OCI-LY1 (cell line): Measurements from ENCODE around the gene TLX3.

Experiments
- H2AFZ ChIP-seq: fragments of 200-600 bp; sonication (generic), shearing (Covaris generic); 2 replicates; pipeline ENCODE4 v1.6.0; 2014; ENCODE audit warnings: antibody characterized with exemption, mild to moderate bottlenecking, low read length
- H3F3A ChIP-seq: fragments of 200-600 bp; sonication (generic), shearing (Covaris generic); 2 replicates; pipeline ENCODE4 v1.6.0; 2014; ENCODE audit warnings: mild to moderate bottlenecking, antibody characterized with exemption, low read length, moderate library complexity; ENCODE audit not compliant: insufficient read depth
- H3K27ac ChIP-seq: fragments of 200-600 bp; sonication (generic); 2 replicates; pipeline ENCODE4 v1.5.1; 2014; ENCODE audit warnings: low read length, mixed run types, mild to moderate bottlenecking, low read depth; ENCODE audit not compliant: poor library complexity, severe bottlenecking
- H3K27me3 ChIP-seq: fragments of 200-600 bp; sonication (generic); 2 replicates; pipeline ENCODE4 v1.6.0; 2014; ENCODE audit warnings: antibody characterized with exemption, mild to moderate bottlenecking, low read length, moderate library complexity; ENCODE audit not compliant: insufficient read depth
- H3K36me3 ChIP-seq: fragments of 200-600 bp; sonication (generic); 2 replicates; pipeline ENCODE4 v1.6.1; 2014; ENCODE audit warnings: mild to moderate bottlenecking, antibody characterized with exemption, low read length, moderate library complexity, mixed read lengths; ENCODE audit not compliant: insufficient read depth
- H3K4me1 ChIP-seq: fragments of 200-600 bp; sonication (generic); 2 replicates; pipeline ENCODE4 v1.5.1; 2014; ENCODE audit warnings: mild to moderate bottlenecking, low read length, moderate library complexity; ENCODE audit not compliant: insufficient read depth, severe bottlenecking
- H3K4me2 ChIP-seq: fragments of 200-600 bp; sonication (generic), shearing (Covaris generic); 2 replicates; pipeline ENCODE4 v1.6.1; 2014; ENCODE audit warnings: low read length
- H3K4me3 ChIP-seq: fragments of 200-600 bp; sonication (generic); 2 replicates; pipeline ENCODE4 v1.5.1; 2014; ENCODE audit warnings: low read length, low read depth, mild to moderate bottlenecking, mixed read lengths; ENCODE audit not compliant: poor library complexity, severe bottlenecking
- H3K79me2 ChIP-seq: fragments of 200-600 bp; shearing (Covaris generic); 2 replicates; pipeline ENCODE4 v1.6.1; 2016; ENCODE audit warnings: mixed run types, low read length, mixed read lengths; ENCODE audit not compliant: insufficient read depth
- H3K9ac ChIP-seq: fragments of 200-600 bp; sonication (generic), shearing (Covaris generic); 2 replicates; pipeline ENCODE4 v1.6.1; 2014; ENCODE audit warnings: mild to moderate bottlenecking, low read length, mixed read lengths
- H3K9me2 ChIP-seq: fragments of 200-600 bp; sonication (generic), shearing (Covaris generic); 2 replicates; pipeline ENCODE4 v1.6.1; 2014; ENCODE audit warnings: low read depth, mild to moderate bottlenecking, low read length, mixed read lengths
- H3K9me3 ChIP-seq: fragments of 200-600 bp; shearing (Covaris generic); 2 replicates; pipeline ENCODE4 v1.6.1; 2014; ENCODE audit warnings: low read length, mixed read lengths
- H4K20me1 ChIP-seq: fragments of 200-600 bp; sonication (generic), shearing (Covaris generic); 2 replicates; pipeline ENCODE4 v1.6.0; 2016; ENCODE audit warnings: mild to moderate bottlenecking, low read length; ENCODE audit not compliant: insufficient read depth
- CTCF ChIP-seq: fragments of 200-600 bp; sonication (generic), shearing (Covaris generic); IDR thresholded peaks from 2 replicates; pipeline ENCODE4 v1.5.1; 2017; ENCODE audit warnings: mild to moderate bottlenecking, antibody characterized with exemption, low read length, moderate library complexity, mixed read lengths
- EZH2 ChIP-seq: fragments of 200-600 bp; sonication (generic), shearing (Covaris generic); IDR thresholded peaks from 2 replicates; pipeline ENCODE4 v1.8.0; 2017; ENCODE audit warnings: borderline replicate concordance, mixed run types, mild to moderate bottlenecking, antibody characterized with exemption, low read length, moderate library complexity, mixed read lengths

TLX3 gene

GRCh38 chr5:171315386-171315891 is 6.4 kb downstream of the TLX3 start:
- H3K79me2 ChIP-seq: no peaks in the 10 kb centered on the region
- no peak overlapping the region for H2AFZ ChIP-seq
- no peaks in the 10 kb centered on the region for H3K27me3 ChIP-seq
- TF ChIP-seq EZH2 (no peak), CTCF (no peak)
- no peak overlapping the region for H3K4me3 ChIP-seq
- no peaks in the 10 kb centered on the region for H4K20me1 ChIP-seq
- no peak overlapping the region for H3K9ac ChIP-seq
- no peaks in the 10 kb centered on the region for H3K36me3 ChIP-seq
- no peak overlapping the region for H3K27ac ChIP-seq
- no peaks in the 10 kb centered on the region for H3K9me3 ChIP-seq
- H3K4me1 ChIP-seq: no peaks in the 10 kb centered on the region
- H3K4me2 ChIP-seq: no peak overlapping the region
- H3F3A ChIP-seq: no peaks in the 10 kb centered on the region
- no peaks in the 10 kb centered on the region for H3K9me2 ChIP-seq

- no peaks in the 10 kb centered on the region for H3K27me3 ChIP-seq
- no peaks in the 10 kb centered on the region for H3K9me2 ChIP-seq
- no peak overlapping the region for H3K4me3 ChIP-seq
These were observed 6.8 kb downstream of the TLX3 start for GRCh38 chr5:171315925-171316257.

DNA sequence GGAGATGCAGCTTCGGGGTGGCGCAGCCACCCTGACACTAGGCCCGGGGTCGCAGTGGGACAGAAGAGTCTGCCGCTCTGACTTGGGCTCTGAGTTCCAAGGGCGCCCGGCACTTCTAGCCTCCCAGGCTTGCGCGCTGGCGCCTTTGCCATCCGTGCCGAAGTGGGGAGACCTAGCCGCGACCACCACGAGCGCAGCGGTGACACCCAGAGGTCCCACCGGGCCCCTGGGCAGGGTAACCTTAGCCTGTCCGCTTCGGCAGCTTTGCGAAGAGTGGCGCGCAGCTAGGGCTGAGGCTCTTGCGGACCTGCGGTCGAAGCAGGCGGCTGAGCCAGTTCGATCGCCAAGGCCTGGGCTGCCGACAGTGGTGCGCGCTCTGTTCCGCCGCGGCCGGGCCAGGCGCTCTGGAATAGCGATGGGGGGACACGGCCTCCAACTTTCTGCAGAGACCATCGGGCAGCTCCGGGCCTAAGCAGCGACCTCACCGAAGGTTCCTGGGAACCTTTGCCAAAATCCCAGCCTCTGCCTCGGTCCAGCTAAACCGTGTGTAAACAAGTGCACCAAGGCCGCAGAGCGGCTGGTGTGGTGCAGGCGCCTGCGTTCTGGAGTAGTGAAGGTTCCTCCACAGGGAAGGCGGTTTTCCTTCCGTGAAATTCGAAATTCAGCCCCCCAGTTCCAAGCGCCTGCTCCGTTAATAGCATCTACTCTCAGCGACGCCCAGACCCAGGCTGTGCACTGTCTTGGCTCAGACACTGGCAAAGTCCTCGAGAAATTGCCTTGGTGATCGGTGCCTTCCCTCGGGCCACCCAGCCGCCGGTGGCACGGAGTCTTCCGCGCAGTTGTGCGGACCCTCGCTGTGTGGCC is 7.4 kb downstream of the TLX3 start:
- Histone ChIP-seq H3K36me3 (no peaks in the 10 kb centered on the region), H3K4me2 (no peak overlapping the region), H3F3A (no peaks in the 10 kb centered on the region), H4K20me1 (no peaks in the 10 kb centered on the region), H3K4me3 (no peak overlapping the region), H3K9ac (no peak overlapping the region), H3K79me2 (no peaks in the 10 kb centered on the region), H3K27ac (no peak overlapping the region), H3K9me3 (no peaks in the 10 kb centered on the region), H3K9me2 (no peaks in the 10 kb centered on the region), H2AFZ (no peak overlapping the region), H3K27me3 (no peaks in the 10 kb centered on the region), H3K4me1 (no peaks in the 10 kb centered on the region)
- TF ChIP-seq CTCF (no peak), EZH2 (no peak)

More at GRCh38 chr5:171315925-171316257, 6.8 kb downstream of the TLX3 start:
- Histone ChIP-seq H3K36me3 (no peaks in the 10 kb centered on the region), H3K27ac (no peak overlapping the region), H4K20me1 (no peaks in the 10 kb centered on the region), H3K79me2 (no peaks in the 10 kb centered on the region), H3F3A (no peaks in the 10 kb centered on the region), H3K4me2 (no peak overlapping the region), H3K9ac (no peak overlapping the region), H3K9me3 (no peaks in the 10 kb centered on the region), H3K4me1 (no peaks in the 10 kb centered on the region), H2AFZ (no peak overlapping the region)
- TF ChIP-seq CTCF (no peak), EZH2 (no peak)
